HEK293 (cell line): ENCODE data around the gene CRYZL1.
A peak's percentile ranks its signal among the peaks of the same experiment; 100 is the strongest.

ENCODE experiments used
- CTCF ChIA-PET: fragments of 350-600 bp; formaldehyde crosslinking; extraction: SDS; loops from one replicate; lab custom pipeline; 2021; ENCODE audit warnings: antibody characterized with exemption; lab: Yijun Ruan, JAX
- POLR2A ChIA-PET: fragments of 300-600 bp; formaldehyde crosslinking; extraction: SDS; loops from one replicate; lab custom pipeline; 2020; ENCODE audit warnings: antibody characterized with exemption, inconsistent platforms; lab: Yijun Ruan, JAX
- H3K27ac ChIP-seq: fragments of 200-500 bp; sonication (Bioruptor generic); 2 replicates; pipeline ENCODE4 v1.5.1; 2014; ENCODE audit warnings: low read depth, low read length, control low read depth, inconsistent platforms; ENCODE audit errors: extremely low read depth
- H3K36me3 ChIP-seq, 2 experiments: fragments of 200-500 bp in 1 of 2; sonication (Bioruptor generic) in 1 of 2; 1 replicate in 1 of 2; 2 replicates in 1 of 2; pipeline ENCODE4 v1.5.1; 2014 to 2017; ENCODE audit warnings: inconsistent platforms in 2 of 2, low read length in 2 of 2; ENCODE audit not compliant: control insufficient read depth in 2 of 2, insufficient read depth in 1 of 2
- H3K4me1 ChIP-seq: fragments of 200-500 bp; sonication (Bioruptor generic); 2 replicates; pipeline ENCODE4 v1.5.1; 2014; ENCODE audit warnings: mild to moderate bottlenecking, low read length, inconsistent platforms; ENCODE audit not compliant: control insufficient read depth, insufficient read depth
- H3K4me3 ChIP-seq: 2 replicates; pipeline ENCODE4 v1.5.1; 2011; ENCODE audit warnings: low read depth, mild to moderate bottlenecking, control low read depth, low read length, moderate library complexity
- H3K9me3 ChIP-seq: fragments of 200-500 bp; sonication (Bioruptor generic); 2 replicates; pipeline ENCODE4 v1.5.1; 2014; ENCODE audit warnings: low read depth, low read length, inconsistent platforms; ENCODE audit not compliant: control insufficient read depth, insufficient read depth
- KLF1 ChIP-seq: fragments of 450-650 bp; formaldehyde crosslinking; IDR thresholded peaks from 2 replicates; pipeline ENCODE4 v1.5.1; 2016; ENCODE audit warnings: missing biosample characterization, missing genetic modification characterization
- KLF16 ChIP-seq: fragments of 450-650 bp; formaldehyde crosslinking; IDR thresholded peaks from 2 replicates; pipeline ENCODE4 v1.5.1; 2017; ENCODE audit warnings: missing biosample characterization, missing genetic modification characterization
- KLF7 ChIP-seq: fragments of 450-650 bp; formaldehyde crosslinking; IDR thresholded peaks from 2 replicates; pipeline ENCODE4 v1.5.1; 2016; ENCODE audit warnings: missing biosample characterization, missing genetic modification characterization, borderline replicate concordance
- REPIN1 ChIP-seq: fragments of 450-650 bp; formaldehyde crosslinking; IDR thresholded peaks from 2 replicates; pipeline ENCODE4 v1.5.1; 2017; ENCODE audit warnings: missing biosample characterization, missing genetic modification characterization, low read depth
- REST ChIP-seq: fragments of 450-650 bp; formaldehyde crosslinking; IDR thresholded peaks from 2 replicates; pipeline ENCODE4 v1.5.1; 2016; ENCODE audit warnings: missing biosample characterization, missing genetic modification characterization
- SP2 ChIP-seq: fragments of 450-650 bp; formaldehyde crosslinking; IDR thresholded peaks from 2 replicates; pipeline ENCODE4 v1.5.1; 2016; ENCODE audit warnings: missing biosample characterization, missing genetic modification characterization
- TRIM28 ChIP-seq: IDR thresholded peaks from 2 replicates; pipeline ENCODE4 v1.6.1; 2011; ENCODE audit warnings: low read length, control low read depth, borderline replicate concordance
- ZBTB20 ChIP-seq: fragments of 450-650 bp; formaldehyde crosslinking; IDR thresholded peaks from 2 replicates; pipeline ENCODE4 v1.5.1; 2016; ENCODE audit warnings: missing biosample characterization, missing genetic modification characterization
- ZNF146 ChIP-seq: fragments of 450-650 bp; formaldehyde crosslinking; IDR thresholded peaks from 2 replicates; pipeline ENCODE4 v1.5.1; 2016; ENCODE audit warnings: missing biosample characterization, missing genetic modification characterization
- ZNF16 ChIP-seq: fragments of 450-650 bp; formaldehyde crosslinking; IDR thresholded peaks from 2 replicates; pipeline ENCODE4 v1.5.1; 2016; ENCODE audit warnings: low read depth, missing biosample characterization, missing genetic modification characterization
- ZNF184 ChIP-seq: fragments of 450-650 bp; IDR thresholded peaks from 2 replicates; pipeline ENCODE4 v1.5.1; 2018; ENCODE audit warnings: missing biosample characterization, mild to moderate bottlenecking, missing genetic modification characterization
- ZNF239 ChIP-seq: fragments of 450-650 bp; formaldehyde crosslinking; IDR thresholded peaks from 2 replicates; pipeline ENCODE4 v1.5.1; 2016; ENCODE audit warnings: missing biosample characterization, missing genetic modification characterization
- ZNF324 ChIP-seq: fragments of 450-650 bp; formaldehyde crosslinking; IDR thresholded peaks from 2 replicates; pipeline ENCODE4 v1.5.1; 2016; ENCODE audit warnings: missing biosample characterization, missing genetic modification characterization
- ZNF341 ChIP-seq: fragments of 450-650 bp; formaldehyde crosslinking; IDR thresholded peaks from 2 replicates; pipeline ENCODE4; 2016; ENCODE audit warnings: low read depth, missing biosample characterization, missing genetic modification characterization
- ZNF585B ChIP-seq: fragments of 450-650 bp; formaldehyde crosslinking; IDR thresholded peaks from 2 replicates; pipeline ENCODE4 v1.5.1; 2016; ENCODE audit warnings: missing biosample characterization, missing genetic modification characterization
- ZNF704 ChIP-seq: fragments of 450-650 bp; formaldehyde crosslinking; IDR thresholded peaks from 2 replicates; pipeline ENCODE4 v1.5.1; 2016; ENCODE audit warnings: missing biosample characterization, missing genetic modification characterization
- ZNF843 ChIP-seq: fragments of 450-650 bp; formaldehyde crosslinking; IDR thresholded peaks from 2 replicates; pipeline ENCODE4 v1.5.1; 2016; ENCODE audit warnings: missing biosample characterization, missing genetic modification characterization
- ZSCAN5A ChIP-seq: fragments of 450-650 bp; formaldehyde crosslinking; IDR thresholded peaks from 2 replicates; pipeline ENCODE4 v1.5.1; 2016; ENCODE audit warnings: missing biosample characterization, missing genetic modification characterization
- TF ChIP-seq, protein P1 (sequence below): fragments of 450-650 bp; formaldehyde crosslinking; conservative IDR thresholded peaks from 2 replicates; pipeline ENCODE4 v1.5.1; 2016; ENCODE audit warnings: low read depth, missing biosample characterization, missing genetic modification characterization
- TF ChIP-seq, protein P2 (sequence below): fragments of 450-650 bp; IDR thresholded peaks from 2 replicates; pipeline ENCODE4 v1.5.1; 2018; ENCODE audit warnings: missing biosample characterization, mild to moderate bottlenecking, missing genetic modification characterization
- TF ChIP-seq, protein P3 (sequence below): fragments of 450-650 bp; formaldehyde crosslinking; IDR thresholded peaks from 2 replicates; pipeline ENCODE4 v1.5.1; 2016; ENCODE audit warnings: missing biosample characterization, missing genetic modification characterization, borderline replicate concordance

CRYZL1 gene

GRCh38 chr21:33541756-33542639 lies 99.5 kb downstream of the CRYZL1 start, which contains the start of gene GART:
Gene GART, minus strand, starts transcription at chr21:33542117. Its CDS starts 2,802 bp downstream, at chr21:33539315.
- CTCF ChIA-PET, result no interaction called here
- H3K4me1 ChIP-seq, result peaks cover 12% of the 10 kb centered on the region
- no peaks in the 10 kb centered on the region for H3K9me3 ChIP-seq
- peaks cover 35 to 40% of the 10 kb centered on the region in 2 experiments for H3K36me3 ChIP-seq
- POLR2A ChIA-PET, result interaction anchor here (1.5 kb wide), 1 partner anchor 62 kb away, joined by 8 read pairs; the partner anchor contains the start of gene TMEM50B
- peak within 1 kb of the TSS; percentile 93 for H3K27ac ChIP-seq
- peak within 1 kb of the TSS; percentile 98 for H3K4me3 ChIP-seq
- TF ChIP-seq ZNF184 (tag by site-specific recombination), result peak; percentile 60; the same call in 1 of the 2 replicates
- TF ChIP-seq ZNF341 (tag by site-specific recombination), result peak; percentile 62; the same call in 1 of the 2 replicates
- TF ChIP-seq KLF1 (tag by site-specific recombination), result peak; percentile 90
- TF ChIP-seq ZNF146 (tag by site-specific recombination), result peak; percentile 19; the same call in 1 of the 2 replicates
- peak; percentile 87 for TF ChIP-seq KLF7 (tag by site-specific recombination)
- no peak for TF ChIP-seq ZNF585B (tag by site-specific recombination)
- no peak; the same call in 1 of the 2 replicates for TF ChIP-seq ZNF16 (tag by site-specific recombination)
- TF ChIP-seq KLF16 (tag by site-specific recombination), result peak; percentile 70
- TF ChIP-seq, protein P1, sequence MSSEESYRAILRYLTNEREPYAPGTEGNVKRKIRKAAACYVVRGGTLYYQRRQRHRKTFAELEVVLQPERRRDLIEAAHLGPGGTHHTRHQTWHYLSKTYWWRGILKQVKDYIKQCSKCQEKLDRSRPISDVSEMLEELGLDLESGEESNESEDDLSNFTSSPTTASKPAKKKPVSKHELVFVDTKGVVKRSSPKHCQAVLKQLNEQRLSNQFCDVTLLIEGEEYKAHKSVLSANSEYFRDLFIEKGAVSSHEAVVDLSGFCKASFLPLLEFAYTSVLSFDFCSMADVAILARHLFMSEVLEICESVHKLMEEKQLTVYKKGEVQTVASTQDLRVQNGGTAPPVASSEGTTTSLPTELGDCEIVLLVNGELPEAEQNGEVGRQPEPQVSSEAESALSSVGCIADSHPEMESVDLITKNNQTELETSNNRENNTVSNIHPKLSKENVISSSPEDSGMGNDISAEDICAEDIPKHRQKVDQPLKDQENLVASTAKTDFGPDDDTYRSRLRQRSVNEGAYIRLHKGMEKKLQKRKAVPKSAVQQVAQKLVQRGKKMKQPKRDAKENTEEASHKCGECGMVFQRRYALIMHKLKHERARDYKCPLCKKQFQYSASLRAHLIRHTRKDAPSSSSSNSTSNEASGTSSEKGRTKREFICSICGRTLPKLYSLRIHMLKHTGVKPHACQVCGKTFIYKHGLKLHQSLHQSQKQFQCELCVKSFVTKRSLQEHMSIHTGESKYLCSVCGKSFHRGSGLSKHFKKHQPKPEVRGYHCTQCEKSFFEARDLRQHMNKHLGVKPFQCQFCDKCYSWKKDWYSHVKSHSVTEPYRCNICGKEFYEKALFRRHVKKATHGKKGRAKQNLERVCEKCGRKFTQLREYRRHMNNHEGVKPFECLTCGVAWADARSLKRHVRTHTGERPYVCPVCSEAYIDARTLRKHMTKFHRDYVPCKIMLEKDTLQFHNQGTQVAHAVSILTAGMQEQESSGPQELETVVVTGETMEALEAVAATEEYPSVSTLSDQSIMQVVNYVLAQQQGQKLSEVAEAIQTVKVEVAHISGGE (tag by site-specific recombination), result peak; percentile 92
- TF ChIP-seq ZNF843 (tag by site-specific recombination), result 0 out of 2 replicates have a peak, but pooled peaks have one; percentile 10
- 0 out of 2 replicates have a peak, but pooled peaks have one; percentile 12 for TF ChIP-seq REST
- TF ChIP-seq ZSCAN5A (tag by site-specific recombination), result peak; percentile 48
- TF ChIP-seq, protein P2, sequence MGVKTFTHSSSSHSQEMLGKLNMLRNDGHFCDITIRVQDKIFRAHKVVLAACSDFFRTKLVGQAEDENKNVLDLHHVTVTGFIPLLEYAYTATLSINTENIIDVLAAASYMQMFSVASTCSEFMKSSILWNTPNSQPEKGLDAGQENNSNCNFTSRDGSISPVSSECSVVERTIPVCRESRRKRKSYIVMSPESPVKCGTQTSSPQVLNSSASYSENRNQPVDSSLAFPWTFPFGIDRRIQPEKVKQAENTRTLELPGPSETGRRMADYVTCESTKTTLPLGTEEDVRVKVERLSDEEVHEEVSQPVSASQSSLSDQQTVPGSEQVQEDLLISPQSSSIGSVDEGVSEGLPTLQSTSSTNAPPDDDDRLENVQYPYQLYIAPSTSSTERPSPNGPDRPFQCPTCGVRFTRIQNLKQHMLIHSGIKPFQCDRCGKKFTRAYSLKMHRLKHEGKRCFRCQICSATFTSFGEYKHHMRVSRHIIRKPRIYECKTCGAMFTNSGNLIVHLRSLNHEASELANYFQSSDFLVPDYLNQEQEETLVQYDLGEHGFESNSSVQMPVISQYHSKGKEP (tag by site-specific recombination), result peak; percentile 48; the same call in 1 of the 2 replicates
- TF ChIP-seq, protein P3, sequence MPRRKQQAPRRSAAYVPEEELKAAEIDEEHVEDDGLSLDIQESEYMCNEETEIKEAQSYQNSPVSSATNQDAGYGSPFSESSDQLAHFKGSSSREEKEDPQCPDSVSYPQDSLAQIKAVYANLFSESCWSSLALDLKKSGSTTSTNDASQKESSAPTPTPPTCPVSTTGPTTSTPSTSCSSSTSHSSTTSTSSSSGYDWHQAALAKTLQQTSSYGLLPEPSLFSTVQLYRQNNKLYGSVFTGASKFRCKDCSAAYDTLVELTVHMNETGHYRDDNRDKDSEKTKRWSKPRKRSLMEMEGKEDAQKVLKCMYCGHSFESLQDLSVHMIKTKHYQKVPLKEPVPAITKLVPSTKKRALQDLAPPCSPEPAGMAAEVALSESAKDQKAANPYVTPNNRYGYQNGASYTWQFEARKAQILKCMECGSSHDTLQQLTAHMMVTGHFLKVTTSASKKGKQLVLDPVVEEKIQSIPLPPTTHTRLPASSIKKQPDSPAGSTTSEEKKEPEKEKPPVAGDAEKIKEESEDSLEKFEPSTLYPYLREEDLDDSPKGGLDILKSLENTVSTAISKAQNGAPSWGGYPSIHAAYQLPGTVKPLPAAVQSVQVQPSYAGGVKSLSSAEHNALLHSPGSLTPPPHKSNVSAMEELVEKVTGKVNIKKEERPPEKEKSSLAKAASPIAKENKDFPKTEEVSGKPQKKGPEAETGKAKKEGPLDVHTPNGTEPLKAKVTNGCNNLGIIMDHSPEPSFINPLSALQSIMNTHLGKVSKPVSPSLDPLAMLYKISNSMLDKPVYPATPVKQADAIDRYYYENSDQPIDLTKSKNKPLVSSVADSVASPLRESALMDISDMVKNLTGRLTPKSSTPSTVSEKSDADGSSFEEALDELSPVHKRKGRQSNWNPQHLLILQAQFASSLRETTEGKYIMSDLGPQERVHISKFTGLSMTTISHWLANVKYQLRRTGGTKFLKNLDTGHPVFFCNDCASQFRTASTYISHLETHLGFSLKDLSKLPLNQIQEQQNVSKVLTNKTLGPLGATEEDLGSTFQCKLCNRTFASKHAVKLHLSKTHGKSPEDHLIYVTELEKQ (tag by site-specific recombination), result 0 out of 2 replicates have a peak, but pooled peaks have one; percentile 44
- TF ChIP-seq ZNF239 (tag by site-specific recombination), result 0 out of 2 replicates have a peak, but pooled peaks have one; percentile 20
- TF ChIP-seq ZBTB20 (tag by site-specific recombination), result peak; percentile 99
- TF ChIP-seq REPIN1 (tag by site-specific recombination), result peak; percentile 79; the same call in 1 of the 2 replicates
- peak; percentile 68; the same call in 1 of the 2 replicates for TF ChIP-seq ZNF704 (tag by site-specific recombination)
- peak; percentile 32; the same call in 1 of the 2 replicates for TF ChIP-seq ZNF324 (tag by site-specific recombination)
- peak; percentile 98 for TF ChIP-seq SP2 (tag by site-specific recombination)
- no peak for TF ChIP-seq TRIM28
